GM21619 (cell line): ENCODE data around the gene ARVCF.

ENCODE experiments used
- ATAC-seq: cut with Tn5 transposase; IDR thresholded peaks from one replicate; pipeline ENCODE4 v1.9.1; 2021; ENCODE audit not compliant: unreplicated experiment

The ARVCF gene

GRCh38 chr22:19963863-19964642 lies 52.6 kb downstream of the ARVCF start:
- no peak for ATAC-seq

GRCh38 chr22:19962909-19963806 lies 53.5 kb downstream of the ARVCF start:
- no peak for ATAC-seq

GRCh38 chr22:19962246-19962908 lies 54.2 kb downstream of the ARVCF start:
- ATAC-seq: no peak

- no peak for ATAC-seq
Measured at GRCh38 chr22:19961868-19962245, 54.8 kb downstream of the ARVCF start.

- no peak for ATAC-seq
Measured at GRCh38 chr22:19961201-19961580, 55.4 kb downstream of the ARVCF start.

- ATAC-seq: no peak
Measured at GRCh38 chr22:19960491-19961200, 56.0 kb downstream of the ARVCF start.

- ATAC-seq: no peak
Measured at GRCh38 chr22:19959587-19960490, 56.8 kb downstream of the ARVCF start.

GRCh38 chr22:19959043-19959586 lies 57.5 kb downstream of the ARVCF start:
- ATAC-seq: no peak

GRCh38 chr22:19958083-19959042 lies 58.3 kb downstream of the ARVCF start:
- ATAC-seq: no peak

- no peak for ATAC-seq
Measured at GRCh38 chr22:19957445-19957844, 59.2 kb downstream of the ARVCF start.

- no peak for ATAC-seq
Measured at GRCh38 chr22:19955241-19956128, 61.1 kb downstream of the ARVCF start.

GRCh38 chr22:19951346-19951745 lies 65.3 kb downstream of the ARVCF start:
- ATAC-seq: no peak

GRCh38 chr22:19948057-19948760 lies 68.4 kb downstream of the ARVCF start:
- ATAC-seq: no peak

GRCh38 chr22:19943082-19944026 lies 73.3 kb downstream of the ARVCF start:
- ATAC-seq: no peak

GRCh38 chr22:19942157-19943081 lies 74.2 kb downstream of the ARVCF start:
- ATAC-seq: no peak
